Raji (cell line): ENCODE results near the gene ARFGAP1.
A peak's percentile ranks its signal among the peaks of the same experiment; 100 is the strongest.

Source experiments
- POLR2A ChIP-seq: IDR thresholded peaks from 2 replicates; pipeline ENCODE4 v1.6.1; 2011; ENCODE audit warnings: low read depth, low read length, control low read depth; ENCODE audit not compliant: insufficient read depth

The ARFGAP1 gene

DNA sequence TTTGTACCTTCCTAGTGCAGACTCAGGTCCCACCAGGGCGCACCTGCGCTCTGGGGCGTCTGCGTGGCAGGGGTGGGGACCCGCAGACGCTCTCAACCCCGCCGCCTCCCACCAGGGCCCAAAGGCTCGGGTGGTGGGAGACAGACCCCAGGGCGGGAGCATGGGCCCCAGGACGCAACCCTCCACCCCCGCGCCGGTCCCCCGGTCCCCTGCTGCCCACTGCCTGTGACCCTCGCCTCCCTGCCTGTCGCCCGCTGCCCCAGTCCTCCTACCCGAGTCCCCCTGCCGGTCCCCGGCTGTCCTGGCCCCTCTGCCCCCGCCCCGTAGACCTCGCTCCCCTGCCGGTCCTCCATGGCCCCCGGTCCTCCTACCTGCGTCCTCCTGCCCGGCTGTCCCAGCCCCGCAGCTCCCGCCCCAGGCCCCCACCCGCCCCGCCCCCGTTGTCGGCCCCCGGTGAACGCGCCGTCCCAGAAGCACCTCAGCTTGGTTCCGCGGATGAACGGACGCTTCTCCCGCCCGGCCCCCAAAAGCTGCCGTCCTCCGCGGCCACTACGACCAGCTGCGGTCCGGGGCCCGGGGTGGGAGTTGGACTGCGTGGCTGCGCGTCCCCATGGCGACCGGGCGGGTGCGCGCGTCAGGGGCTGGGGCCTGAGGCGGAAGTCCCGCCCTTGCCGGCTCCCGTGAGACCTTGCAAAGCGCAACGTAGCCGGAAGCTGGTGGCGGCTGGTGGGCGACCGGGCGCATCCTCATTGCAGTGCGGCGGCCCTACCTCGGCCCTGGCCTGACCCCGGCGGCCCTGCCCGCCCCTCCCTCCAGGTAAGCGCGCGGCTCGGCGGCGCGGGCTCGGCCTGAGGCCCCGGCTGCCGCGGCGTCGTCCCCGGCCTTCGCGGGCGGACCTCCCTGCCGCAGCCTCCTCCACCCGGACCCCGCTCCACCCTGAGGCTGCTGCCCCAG lies at the start of gene ARFGAP1:
Gene ARFGAP1 (plus strand): TSS at position 709 of the 954 bp plus-strand sequence. CDS start 2,768 bp downstream, outside the sequence.
- peak; percentile 89 for TF ChIP-seq POLR2A

- TF ChIP-seq POLR2A = no peak
Observed at GRCh38 chr20:63223121-63223825, 49.3 kb upstream of the ARFGAP1 start.

DNA sequence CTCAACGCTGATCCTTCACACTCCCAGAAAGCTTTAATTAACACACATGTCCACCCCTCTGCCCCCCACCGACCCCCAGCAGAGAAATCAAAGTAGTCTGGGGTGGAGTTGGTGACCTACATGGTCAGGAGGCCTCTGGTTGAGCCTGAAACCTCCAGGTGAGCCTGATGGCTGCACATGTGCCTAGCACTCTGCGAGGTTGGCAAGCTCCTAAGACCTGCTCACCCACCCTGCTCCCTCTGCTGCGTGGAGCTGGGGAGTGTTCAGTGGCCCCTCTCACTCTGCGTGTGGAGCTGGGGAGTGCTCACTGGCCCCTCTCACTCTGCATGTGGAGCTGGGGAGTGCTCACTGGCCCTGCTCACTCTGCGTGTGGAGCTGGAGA lies 48.8 kb upstream of the ARFGAP1 start:
- no peak for TF ChIP-seq POLR2A

DNA sequence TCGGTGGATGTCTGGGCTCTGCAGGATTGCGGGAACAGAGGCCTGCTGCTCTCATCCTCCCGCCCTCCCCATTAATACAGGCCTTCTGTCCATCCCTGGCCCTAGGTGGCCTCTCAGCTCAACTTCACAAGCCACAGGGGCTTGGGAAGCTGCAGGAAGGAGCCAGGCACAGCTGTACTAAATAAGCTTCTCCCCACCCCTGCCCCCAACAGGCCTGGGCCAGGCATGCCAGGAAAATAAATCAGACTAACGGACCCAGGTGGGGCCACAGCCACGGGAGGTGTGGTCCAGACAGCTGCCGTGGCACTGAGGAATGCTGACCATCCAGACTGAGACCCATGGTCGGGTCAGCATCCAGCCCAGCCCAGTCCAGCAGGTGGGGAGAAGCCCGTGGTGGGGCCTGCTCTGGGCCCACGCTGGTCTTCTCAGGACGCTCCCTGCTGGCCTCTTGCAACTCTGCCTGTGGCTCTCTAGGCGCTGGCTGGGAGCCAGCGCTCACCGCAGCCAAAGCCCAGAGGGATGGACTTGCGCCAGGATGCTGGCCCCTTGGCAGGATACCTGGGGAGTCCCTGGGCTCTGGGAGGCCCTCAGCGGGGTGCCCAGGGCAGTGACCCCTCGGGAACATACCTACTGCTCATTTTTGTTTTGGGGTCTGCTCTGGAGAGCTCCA lies 48.1 kb upstream of the ARFGAP1 start:
- no peak for TF ChIP-seq POLR2A

DNA sequence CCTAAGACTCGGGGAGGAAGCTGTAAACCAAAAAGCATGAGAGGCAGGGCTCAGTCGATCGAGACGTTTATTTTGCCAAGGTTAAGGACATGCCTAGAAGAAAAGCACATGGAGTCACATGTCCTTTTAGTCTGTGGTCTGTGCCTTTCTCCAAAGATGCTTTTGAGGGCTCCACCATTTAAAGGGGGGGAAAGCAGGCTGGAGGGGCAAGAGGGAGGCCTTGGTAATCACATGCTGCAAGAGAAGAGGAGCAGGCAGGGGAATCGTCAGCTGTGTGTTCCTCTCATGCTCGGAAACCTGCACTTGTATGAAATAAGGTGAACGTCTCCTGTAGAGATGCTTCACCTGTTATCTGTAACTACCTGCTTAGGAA lies 47.5 kb upstream of the ARFGAP1 start:
- no peak for TF ChIP-seq POLR2A

DNA sequence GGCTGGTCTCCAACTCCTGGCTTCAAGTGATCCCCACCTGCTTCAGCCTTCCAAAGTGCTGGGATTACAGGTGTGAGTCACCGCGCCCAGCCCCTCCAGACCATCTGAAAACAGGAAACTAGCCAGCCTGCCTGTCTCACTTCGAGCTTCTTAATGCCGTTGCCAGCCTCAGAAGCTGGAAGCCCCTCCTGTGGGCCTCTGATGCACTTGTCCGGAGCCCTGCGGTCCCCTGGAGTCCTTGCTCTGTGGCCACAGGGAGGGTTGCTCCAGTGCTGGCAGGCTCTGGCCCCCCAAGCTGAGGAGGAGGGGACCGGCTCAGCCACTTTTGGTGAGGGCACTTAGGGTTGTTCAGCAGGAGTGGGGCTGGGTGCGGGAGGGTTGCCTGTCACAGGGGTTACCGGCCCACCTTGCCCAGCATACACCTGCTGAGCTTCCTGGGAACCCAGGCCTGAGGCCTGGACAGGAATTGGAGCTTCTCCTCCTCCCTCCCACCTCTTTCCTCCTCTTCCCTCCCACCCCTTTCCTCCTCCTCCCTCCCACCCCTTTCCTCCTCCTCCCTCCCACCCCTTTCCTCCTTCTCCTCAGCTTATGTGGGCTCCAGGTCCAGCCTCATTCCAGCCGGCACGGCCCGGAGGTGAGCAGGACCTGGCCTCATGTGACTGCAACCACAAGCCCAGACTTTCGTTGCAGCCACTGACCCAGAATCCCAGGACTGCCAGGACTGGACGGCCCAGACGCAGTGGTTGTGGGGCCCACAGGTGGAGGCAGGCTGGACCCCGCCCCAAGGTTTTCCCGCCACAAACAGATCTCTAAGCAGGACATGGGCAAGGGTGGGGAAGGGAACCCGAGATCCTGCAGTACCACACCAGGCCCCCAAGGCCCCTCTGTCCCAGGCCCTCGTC lies 46.3 kb upstream of the ARFGAP1 start:
- TF ChIP-seq POLR2A = no peak

- no peak for TF ChIP-seq POLR2A
Observed at GRCh38 chr20:63227260-63227659, 45.4 kb upstream of the ARFGAP1 start.

GRCh38 chr20:63228806-63229205 lies 43.8 kb upstream of the ARFGAP1 start:
- no peak for TF ChIP-seq POLR2A

GRCh38 chr20:63230800-63231268 lies 41.8 kb upstream of the ARFGAP1 start:
- no peak for TF ChIP-seq POLR2A

DNA sequence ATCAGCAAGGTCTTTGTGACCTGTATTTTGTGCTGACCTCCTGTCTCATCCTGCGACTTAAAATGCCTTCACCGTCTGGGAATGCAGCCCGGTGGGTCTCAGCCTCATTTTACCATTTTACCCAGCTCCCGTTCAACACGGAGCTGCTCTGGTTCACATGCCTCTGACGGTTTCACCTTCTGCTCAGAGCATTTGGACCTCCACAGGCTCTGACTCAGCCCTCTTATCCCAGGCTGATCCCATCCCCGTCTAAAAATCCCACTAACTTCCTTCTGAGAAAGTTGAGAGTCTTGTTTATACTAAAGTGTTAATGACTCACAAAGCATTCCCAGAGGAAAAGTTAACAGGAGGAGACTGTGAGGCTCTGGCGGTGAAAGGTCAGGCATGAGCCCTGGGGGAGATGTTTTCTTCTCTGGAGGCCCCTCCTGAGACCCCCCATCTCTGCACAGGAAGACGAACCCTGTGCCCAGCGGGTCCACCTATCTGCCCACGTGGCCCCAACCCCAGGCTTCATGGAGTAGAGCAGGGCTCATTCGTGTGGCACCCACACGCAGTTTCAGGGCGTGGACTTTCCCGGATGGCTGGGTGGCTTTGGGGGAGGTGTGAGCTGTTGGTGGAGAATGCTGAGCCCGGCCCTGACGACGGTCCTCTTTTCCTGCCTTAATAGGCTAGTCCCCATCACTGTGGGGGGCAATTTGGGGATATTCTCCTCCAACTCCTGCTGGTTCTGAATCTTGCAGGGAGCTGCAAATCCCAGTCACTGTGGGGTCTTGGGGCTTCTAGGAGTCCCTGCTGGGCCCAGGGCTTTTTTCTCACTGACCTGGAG lies 40.2 kb upstream of the ARFGAP1 start:
- no peak for TF ChIP-seq POLR2A

DNA sequence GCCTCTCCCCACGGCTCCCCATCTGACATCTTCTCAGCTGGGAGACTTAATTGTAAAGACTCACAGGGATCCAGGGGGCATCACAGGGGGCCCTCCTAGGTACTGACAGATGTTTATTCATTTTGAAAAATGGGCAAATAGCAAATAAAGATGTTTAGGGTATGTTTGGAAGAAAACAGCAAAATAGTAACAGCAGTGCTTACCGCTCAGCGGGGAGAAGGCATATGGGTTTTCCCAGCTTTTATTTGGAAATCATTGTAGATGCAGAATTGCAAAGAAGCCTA lies 39.6 kb upstream of the ARFGAP1 start:
- TF ChIP-seq POLR2A = no peak

DNA sequence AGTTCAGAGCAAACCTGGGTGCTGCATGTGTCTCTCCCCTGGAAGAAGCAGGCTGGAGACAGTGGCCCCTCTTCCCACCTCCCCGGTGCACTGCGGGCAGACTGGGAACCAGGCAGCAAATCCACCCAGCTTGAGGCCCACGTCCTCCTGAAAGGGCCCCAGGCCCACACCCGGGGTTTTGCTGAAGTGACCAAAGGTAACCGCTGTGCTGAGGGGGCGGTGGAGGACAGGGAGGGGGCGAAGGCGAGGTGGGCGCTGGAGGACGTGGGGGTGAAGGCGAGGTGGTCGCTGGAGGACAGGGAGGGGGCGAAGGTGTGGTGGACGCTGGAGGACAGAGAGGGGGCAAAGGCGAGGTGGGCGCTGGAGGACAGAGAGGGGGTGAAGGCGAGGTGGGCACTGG lies 38.7 kb upstream of the ARFGAP1 start:
- no peak for TF ChIP-seq POLR2A

DNA sequence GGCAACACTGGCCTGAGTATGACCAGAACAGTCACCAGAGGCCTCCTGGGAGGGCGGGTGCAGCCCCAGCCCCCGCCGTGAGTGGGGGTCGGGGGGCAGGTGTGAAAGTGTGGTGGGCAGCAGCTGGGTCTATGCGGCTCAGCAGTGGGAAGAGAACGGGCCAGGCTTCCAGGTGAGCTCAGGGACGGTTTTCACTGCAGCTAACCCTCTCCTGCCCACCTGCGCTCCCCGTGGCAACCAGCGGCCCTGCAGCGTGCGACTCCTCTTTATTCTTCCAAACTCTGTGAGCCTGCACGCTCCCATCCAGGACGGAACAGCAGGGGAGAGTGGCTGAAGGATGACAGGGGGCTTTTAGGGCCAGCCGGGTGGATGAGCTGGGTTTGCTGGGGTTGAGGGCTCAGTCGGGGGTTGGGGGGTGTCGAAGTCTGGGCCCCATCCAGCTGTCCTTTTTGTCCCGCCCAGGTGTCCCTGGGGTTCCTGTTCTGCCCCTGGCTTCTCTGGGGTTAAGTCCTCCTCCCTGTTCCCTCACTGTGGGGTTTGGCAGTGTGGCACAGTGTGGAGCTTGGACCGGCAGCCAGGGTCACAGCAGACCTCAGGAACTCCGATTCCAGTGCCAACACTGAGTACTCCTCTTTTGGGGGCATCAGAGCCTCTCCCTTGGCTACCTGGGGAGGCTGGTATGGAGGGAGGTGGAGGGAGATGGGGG lies 37.8 kb upstream of the ARFGAP1 start:
- TF ChIP-seq POLR2A = no peak
